Tibial artery (tissue), 4 donors: ENCODE data around the gene MOB3C.

Source experiments
- DNase-seq, 2 donors: peaks; one replicate each; pipeline ENCODE4 v3.0.0-alpha.2; 2019
- H3K27ac ChIP-seq, 2 donors: fragments of 200-600 bp; sonication (generic) in 1 of 2; 1 replicate in 1 of 2; 2 replicates in 1 of 2; pipeline ENCODE4 v1.5.1; 2018 to 2019; ENCODE audit warnings: mild to moderate bottlenecking in 1 of 2
- H3K27me3 ChIP-seq, 2 donors: fragments of 200-600 bp; sonication (generic) in 1 of 2; one replicate each; pipeline versions ENCODE4 v1.5.1 to v1.6.0; 2016 to 2019
- H3K36me3 ChIP-seq, 3 donors: fragments of 200-600 bp; sonication (generic) in 2 of 3; one replicate each; pipeline ENCODE4 v1.5.1; 2016 to 2019; ENCODE audit warnings: mild to moderate bottlenecking in 2 of 3
- H3K4me1 ChIP-seq, 4 donors: fragments of 200-600 bp; sonication (generic) in 2 of 4; 1 replicate in 3 of 4; 2 replicates in 1 of 4; pipeline ENCODE4 v1.5.1; 2016 to 2019
- H3K4me3 ChIP-seq, 2 donors: fragments of 200-600 bp; sonication (generic) in 1 of 2; 1 replicate in 1 of 2; 2 replicates in 1 of 2; pipeline ENCODE4 v1.5.1; 2018 to 2019; ENCODE audit warnings: mild to moderate bottlenecking in 2 of 2
- H3K9me3 ChIP-seq, 3 donors: fragments of 200-600 bp; sonication (generic) in 1 of 3; one replicate each; pipeline ENCODE4 v1.5.1; 2016 to 2019
- intact Hi-C: fragments of 100-400 bp; cut with DNase I; formaldehyde crosslinking; loops from one replicate; pipeline ENCODE4 v1.15.0; 2023; ENCODE audit warnings: low total_unique reads
- TF ChIP-seq, protein P1 (sequence below), 2 experiments: fragments of 200-600 bp in 1 of 2; fragments of 450-650 bp in 1 of 2; IDR thresholded peaks; one replicate each; pipeline ENCODE4 v1.5.1; 2017 to 2019; ENCODE audit warnings: antibody characterized with exemption in 2 of 2, mild to moderate bottlenecking in 1 of 2, moderate library complexity in 1 of 2

The MOB3C gene

DNA sequence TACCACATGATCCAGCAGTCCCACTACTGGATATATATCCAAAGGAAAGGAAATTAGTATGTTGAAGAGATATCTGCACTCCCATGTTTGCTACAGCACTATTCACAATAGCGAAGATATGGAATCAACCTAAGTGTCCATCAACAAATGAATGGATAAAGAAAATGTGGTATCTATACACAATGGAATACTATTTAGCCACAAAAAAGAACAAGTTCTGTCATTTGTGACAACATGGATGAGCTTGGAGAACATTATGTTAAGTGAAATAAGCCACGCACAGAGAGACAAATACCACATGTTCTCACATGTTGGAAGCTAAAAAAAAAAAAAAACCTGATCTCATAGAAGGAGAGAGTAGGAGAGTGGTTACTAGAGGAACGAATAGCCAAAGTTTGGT, 33.9 kb upstream of the MOB3C start:
- no peaks in the 10 kb centered on the region for H3K4me1 ChIP-seq
- intact Hi-C loops = no loop called here
- TF ChIP-seq, protein P1, sequence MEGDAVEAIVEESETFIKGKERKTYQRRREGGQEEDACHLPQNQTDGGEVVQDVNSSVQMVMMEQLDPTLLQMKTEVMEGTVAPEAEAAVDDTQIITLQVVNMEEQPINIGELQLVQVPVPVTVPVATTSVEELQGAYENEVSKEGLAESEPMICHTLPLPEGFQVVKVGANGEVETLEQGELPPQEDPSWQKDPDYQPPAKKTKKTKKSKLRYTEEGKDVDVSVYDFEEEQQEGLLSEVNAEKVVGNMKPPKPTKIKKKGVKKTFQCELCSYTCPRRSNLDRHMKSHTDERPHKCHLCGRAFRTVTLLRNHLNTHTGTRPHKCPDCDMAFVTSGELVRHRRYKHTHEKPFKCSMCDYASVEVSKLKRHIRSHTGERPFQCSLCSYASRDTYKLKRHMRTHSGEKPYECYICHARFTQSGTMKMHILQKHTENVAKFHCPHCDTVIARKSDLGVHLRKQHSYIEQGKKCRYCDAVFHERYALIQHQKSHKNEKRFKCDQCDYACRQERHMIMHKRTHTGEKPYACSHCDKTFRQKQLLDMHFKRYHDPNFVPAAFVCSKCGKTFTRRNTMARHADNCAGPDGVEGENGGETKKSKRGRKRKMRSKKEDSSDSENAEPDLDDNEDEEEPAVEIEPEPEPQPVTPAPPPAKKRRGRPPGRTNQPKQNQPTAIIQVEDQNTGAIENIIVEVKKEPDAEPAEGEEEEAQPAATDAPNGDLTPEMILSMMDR (IDR thresholded peaks at IDR 0.05) = no peak
- no peak overlapping the region for H3K27ac ChIP-seq
- peaks cover 0 to 5% (median 0%) of the 10 kb centered on the region in 3 donors for H3K9me3 ChIP-seq
- DNase-seq = no peak
- peaks cover 44 to 72% (median 61%) of the 10 kb centered on the region in 3 donors for H3K36me3 ChIP-seq
- no peaks in the 10 kb centered on the region for H3K27me3 ChIP-seq
- H3K4me3 ChIP-seq = no peak overlapping the region

DNA sequence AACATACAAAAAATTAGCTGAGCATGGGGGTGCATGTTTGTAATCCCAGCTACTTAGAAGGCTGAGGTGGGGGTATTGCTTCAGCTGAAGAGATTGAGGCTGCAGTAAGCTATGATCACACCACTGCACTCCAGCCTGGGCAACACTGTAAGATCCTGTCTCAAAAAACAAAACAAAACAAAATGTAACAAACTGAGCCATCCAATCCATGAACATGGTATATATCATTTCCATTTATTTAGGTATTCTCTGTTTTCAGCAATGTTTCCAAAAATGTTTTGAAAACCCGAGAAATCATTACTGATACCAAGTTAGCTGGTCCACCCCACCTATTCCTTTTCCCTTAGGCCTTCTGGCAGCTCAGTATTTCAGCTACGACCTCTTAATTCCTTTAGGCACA, 33.2 kb upstream of the MOB3C start:
- Histone ChIP-seq H3K27ac (no peak overlapping the region), H3K9me3 (peaks cover 0 to 5% (median 0%) of the 10 kb centered on the region in 3 donors), H3K27me3 (no peaks in the 10 kb centered on the region), H3K4me3 (no peak overlapping the region), H3K36me3 (peaks cover 40 to 65% (median 54%) of the 10 kb centered on the region in 3 donors), H3K4me1 (no peaks in the 10 kb centered on the region)
- TF ChIP-seq, protein P1 (IDR thresholded peaks at IDR 0.05) = no peak
- intact Hi-C loops = no loop called here
- no peak for DNase-seq

DNA sequence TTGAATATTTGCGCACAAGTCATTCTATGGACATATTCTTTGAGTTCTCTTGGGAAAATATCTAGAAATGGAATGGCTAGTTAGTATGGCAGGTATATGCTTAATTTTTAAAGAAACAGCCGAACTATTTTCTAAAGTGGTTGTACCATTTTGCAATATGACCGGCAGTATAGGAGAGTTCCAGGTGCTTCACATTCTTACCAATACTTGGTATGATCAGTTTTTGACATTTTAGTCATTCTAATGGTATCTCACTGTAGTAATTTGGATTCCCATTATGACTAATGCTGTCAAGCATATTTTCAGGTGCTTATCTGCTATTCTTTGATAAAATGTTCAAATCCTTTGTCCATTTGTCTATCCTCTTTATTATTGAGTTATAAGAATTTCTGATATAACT, 31.0 kb upstream of the MOB3C start:
- TF ChIP-seq, protein P1 (IDR thresholded peaks at IDR 0.05) = no peak
- H3K4me3 ChIP-seq = no peak overlapping the region
- intact Hi-C loops = no loop called here
- peaks cover 31 to 57% (median 41%) of the 10 kb centered on the region in 3 donors for H3K36me3 ChIP-seq
- H3K27ac ChIP-seq = no peak overlapping the region
- H3K4me1 ChIP-seq = peaks cover 0 to 13% (median 1%) of the 10 kb centered on the region in 4 donors
- peaks cover 0 to 5% (median 0%) of the 10 kb centered on the region in 3 donors for H3K9me3 ChIP-seq
- no peak for DNase-seq
- no peaks in the 10 kb centered on the region for H3K27me3 ChIP-seq

DNA sequence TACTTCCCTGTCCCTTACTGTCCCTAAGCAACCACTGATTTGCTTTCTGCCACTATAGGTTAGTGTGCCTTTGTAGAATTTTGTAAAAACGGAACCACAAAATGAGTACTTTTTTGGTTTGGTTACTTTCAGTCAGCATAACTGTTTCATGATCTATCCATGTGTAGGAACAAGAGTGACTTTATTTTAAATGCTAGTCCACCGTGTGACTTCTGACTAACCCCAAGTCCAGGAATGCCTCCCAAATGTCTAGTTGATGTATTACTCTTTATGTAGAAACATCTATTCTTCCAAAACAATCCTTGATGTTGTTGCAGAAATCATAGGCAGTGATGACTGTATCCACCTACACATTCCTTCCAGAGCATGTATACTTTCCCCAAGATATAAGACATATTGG, 30.2 kb upstream of the MOB3C start:
- H3K9me3 ChIP-seq = peaks cover 0 to 5% (median 0%) of the 10 kb centered on the region in 3 donors
- H3K36me3 ChIP-seq = peaks cover 24 to 58% (median 41%) of the 10 kb centered on the region in 3 donors
- H3K4me3 ChIP-seq = no peak overlapping the region
- no peaks in the 10 kb centered on the region for H3K27me3 ChIP-seq
- peaks cover 0 to 18% (median 1%) of the 10 kb centered on the region in 4 donors for H3K4me1 ChIP-seq
- TF ChIP-seq, protein P1 (IDR thresholded peaks at IDR 0.05) = no peak
- intact Hi-C loops = no loop called here
- no peak overlapping the region for H3K27ac ChIP-seq
- DNase-seq = no peak

DNA sequence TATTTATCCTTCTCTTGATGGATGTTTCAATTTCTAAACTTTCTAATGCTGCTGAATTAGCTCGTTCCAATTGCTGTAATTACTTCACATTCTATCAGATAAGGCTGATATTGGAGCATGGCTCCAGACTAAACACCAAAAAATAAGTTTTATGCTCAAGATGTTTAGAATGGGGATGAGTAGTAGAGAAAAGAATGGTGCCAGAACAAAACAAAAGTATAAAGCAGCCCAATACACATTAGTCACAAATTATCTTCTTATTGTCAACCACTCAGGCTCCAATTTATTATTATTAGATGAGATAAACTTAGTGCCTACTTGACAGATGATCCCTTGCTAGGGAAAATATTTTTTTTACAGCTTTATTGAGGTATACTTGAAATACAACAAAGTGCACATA, 29.7 kb upstream of the MOB3C start:
- Histone ChIP-seq H3K4me1 (peaks cover 0 to 18% (median 1%) of the 10 kb centered on the region in 4 donors), H3K9me3 (peaks cover 0 to 5% (median 0%) of the 10 kb centered on the region in 3 donors), H3K27me3 (no peaks in the 10 kb centered on the region), H3K4me3 (no peak overlapping the region), H3K36me3 (peaks cover 27 to 62% (median 41%) of the 10 kb centered on the region in 3 donors), H3K27ac (no peak overlapping the region)
- TF ChIP-seq, protein P1 (IDR thresholded peaks at IDR 0.05) = no peak
- intact Hi-C loops = no loop called here
- DNase-seq = no peak

DNA sequence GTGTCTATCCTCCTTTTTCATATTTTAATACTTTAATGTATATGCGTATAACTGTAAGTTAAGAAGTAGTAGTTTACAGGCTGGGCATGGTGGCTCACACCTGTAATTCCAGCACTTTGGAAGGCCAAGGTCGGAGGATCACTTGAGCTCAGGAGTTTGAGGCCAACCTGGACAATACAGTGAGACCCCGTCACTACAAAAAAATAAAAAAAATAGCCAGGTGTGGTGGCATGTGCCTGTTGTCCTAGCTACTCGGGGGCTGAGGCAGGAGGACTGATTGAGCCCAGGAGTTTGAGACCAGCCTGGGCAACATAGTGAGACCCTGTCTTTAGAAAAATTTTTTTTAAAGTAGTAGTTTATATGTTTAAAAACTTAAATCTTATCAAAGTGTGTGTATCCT, 29.2 kb upstream of the MOB3C start:
- Histone ChIP-seq H3K4me1 (peaks cover 0 to 18% (median 1%) of the 10 kb centered on the region in 4 donors), H3K4me3 (no peak overlapping the region), H3K36me3 (peaks cover 27 to 60% (median 41%) of the 10 kb centered on the region in 3 donors), H3K27me3 (no peaks in the 10 kb centered on the region), H3K9me3 (peaks cover 0 to 5% (median 0%) of the 10 kb centered on the region in 3 donors), H3K27ac (no peak overlapping the region)
- no peak for DNase-seq
- TF ChIP-seq, protein P1 (IDR thresholded peaks at IDR 0.05) = no peak
- intact Hi-C loops = no loop called here
